Osteoblast (primary cell): Measurements from ENCODE around the gene ACOT9. TPM values are rescaled to one million over a fixed set of nuclear protein-coding genes. Genes with fewer than 3 reads are reported as not detected.

ENCODE experiments used
- DNase-seq: peaks from one replicate; pipeline ENCODE4 v3.0.0; 2011; ENCODE audit warnings: low spot score, mixed read lengths; ENCODE audit not compliant: insufficient read length; ENCODE audit errors: missing footprints
- H2AFZ ChIP-seq: 2 replicates; pipeline ENCODE4 v1.6.0; 2011; ENCODE audit warnings: mild to moderate bottlenecking, low read length
- H3K27ac ChIP-seq: 2 replicates; pipeline ENCODE4 v1.5.1; 2011; ENCODE audit warnings: mild to moderate bottlenecking, low read depth, low read length, moderate library complexity
- H3K27me3 ChIP-seq: 2 replicates; pipeline ENCODE4 v1.6.0; 2012; ENCODE audit warnings: mild to moderate bottlenecking, control low read depth, inconsistent platforms, low read length, moderate library complexity; ENCODE audit not compliant: insufficient read depth
- H3K36me3 ChIP-seq: 2 replicates; pipeline ENCODE4 v1.5.1; 2011; ENCODE audit warnings: mild to moderate bottlenecking, low read length, control low read depth, moderate library complexity; ENCODE audit not compliant: insufficient read depth
- H3K4me1 ChIP-seq: 2 replicates; pipeline ENCODE4 v1.5.1; 2011; ENCODE audit warnings: mild to moderate bottlenecking, low read length, control low read depth, moderate library complexity; ENCODE audit not compliant: insufficient read depth
- H3K4me2 ChIP-seq: 2 replicates; pipeline ENCODE4 v1.6.0; 2011; ENCODE audit warnings: mild to moderate bottlenecking, low read length; ENCODE audit not compliant: insufficient read depth
- H3K4me3 ChIP-seq: fragments of 200-600 bp; sonication (generic); 3 replicates; pipeline ENCODE4 v1.5.1; 2012; ENCODE audit warnings: mild to moderate bottlenecking, low read length, inconsistent platforms; ENCODE audit not compliant: insufficient read depth
- H3K79me2 ChIP-seq: 2 replicates; pipeline ENCODE4 v1.6.0; 2012; ENCODE audit warnings: mild to moderate bottlenecking, low read length, control low read depth, inconsistent platforms; ENCODE audit not compliant: insufficient read depth
- H3K9me3 ChIP-seq: 2 replicates; pipeline ENCODE4 v1.5.1; 2011; ENCODE audit warnings: low read depth, low read length, control low read depth
- H4K20me1 ChIP-seq: 2 replicates; pipeline ENCODE4 v1.6.0; 2012; ENCODE audit warnings: mild to moderate bottlenecking, low read length, control low read depth; ENCODE audit not compliant: insufficient read depth
- CTCF ChIP-seq: IDR thresholded peaks from 2 replicates; pipeline ENCODE4 v1.5.1; 2011; ENCODE audit warnings: mild to moderate bottlenecking, low read depth, low read length, moderate library complexity; ENCODE audit errors: extremely low read depth
- total RNA-seq: library from RNA; depleted of rRNA; stranded (reverse); fragments of >200 nt; gene quantifications from 2 replicates; pipeline ENCODE4 v1.2.3, GENCODE V29; 2012

The ACOT9 gene
- total RNA-seq, 1 donor: 53.6 TPM

- Histone ChIP-seq H4K20me1 (no peaks in the 10 kb centered on the region), H3K4me2 (peak overlapping the region; percentile 75), H3K27me3 (no peaks in the 10 kb centered on the region), H2AFZ (no peak overlapping the region), H3K36me3 (peaks cover 4% of the 10 kb centered on the region), H3K4me3 (peak overlapping the region; percentile 82), H3K4me1 (peaks cover 4% of the 10 kb centered on the region), H3K9me3 (no peaks in the 10 kb centered on the region), H3K27ac (no peak overlapping the region), H3K79me2 (peaks cover 14% of the 10 kb centered on the region)
- no peak for DNase-seq
- TF ChIP-seq CTCF: no peak
Observed at GRCh38 chrX:23668335-23668734, 74.7 kb downstream of the ACOT9 start.

GRCh38 chrX:23667239-23668177, 75.6 kb downstream of the ACOT9 start, which contains the start of gene PRDX4:
PRDX4 (plus strand) TSS chrX:23667493; CDS start chrX:23667571, 78 bp downstream.
- peak within 1 kb of the TSS; percentile 88 for H2AFZ ChIP-seq
- peaks cover 7% of the 10 kb centered on the region for H3K4me1 ChIP-seq
- peak within 1 kb of the TSS; percentile 64 for H3K27ac ChIP-seq
- H3K9me3 ChIP-seq: no peaks in the 10 kb centered on the region
- peak within 1 kb of the TSS; percentile 75 for H3K4me2 ChIP-seq
- peaks cover 4% of the 10 kb centered on the region for H3K36me3 ChIP-seq
- no peaks in the 10 kb centered on the region for H4K20me1 ChIP-seq
- peaks cover 14% of the 10 kb centered on the region for H3K79me2 ChIP-seq
- peak; percentile 91 for DNase-seq
- no peak for TF ChIP-seq CTCF
- H3K4me3 ChIP-seq: peak within 1 kb of the TSS; percentile 82
- H3K27me3 ChIP-seq: no peaks in the 10 kb centered on the region

GRCh38 chrX:23666282-23666681, 76.8 kb downstream of the ACOT9 start:
- H2AFZ ChIP-seq: no peak overlapping the region
- no peak for DNase-seq
- H3K4me3 ChIP-seq: no peak overlapping the region

More at GRCh38 chrX:23666282-23666681, 76.8 kb downstream of the ACOT9 start:
- Histone ChIP-seq H3K79me2 (peaks cover 14% of the 10 kb centered on the region), H3K9me3 (no peaks in the 10 kb centered on the region), H3K4me1 (peaks cover 7% of the 10 kb centered on the region), H3K27ac (no peak overlapping the region), H4K20me1 (no peaks in the 10 kb centered on the region), H3K4me2 (no peak overlapping the region), H3K36me3 (peaks cover 2% of the 10 kb centered on the region), H3K27me3 (no peaks in the 10 kb centered on the region)
- TF ChIP-seq CTCF: no peak
